Pancreas (tissue), 10 donors: ENCODE results near the gene ZGPAT. TPM values are rescaled to one million over a fixed set of nuclear protein-coding genes. Genes with fewer than 3 reads are reported as not detected.

Experiments used
- ATAC-seq, 4 donors: fragments of 200-7000 bp; cut with Tn5 transposase; one replicate each; pipeline versions ENCODE4 v1.8.0 to v1.9.1; 2020; ENCODE audit warnings: mild to moderate bottlenecking in 4 of 4, moderate library complexity in 4 of 4
- DNase-seq, 6 donors: peaks; one replicate each; pipeline ENCODE4 v3.0.0-alpha.2; 2020
- FAIRE-seq: peaks from 2 replicates; lab custom pipeline; 2012; peaks lifted over from hg19 to GRCh38; lab: Jason Lieb, UNC
- H3K27ac ChIP-seq, 4 donors: fragments of 200-600 bp; sonication (generic); 1 replicate in 3 of 4; 2 replicates in 1 of 4; pipeline versions ENCODE4 v1.5.0 to v1.8.0; 2020
- H3K27me3 ChIP-seq, 4 donors: fragments of 200-600 bp; one replicate each; pipeline ENCODE4 v1.8.0; 2021
- H3K36me3 ChIP-seq, 3 donors: fragments of 200-600 bp; sonication (generic) in 1 of 3; one replicate each; pipeline versions ENCODE4 v1.5.0 to v1.8.0; 2020 to 2021
- H3K4me1 ChIP-seq, 3 donors: fragments of 200-600 bp; one replicate each; pipeline ENCODE4 v1.8.0; 2021
- H3K4me3 ChIP-seq, 4 donors: fragments of 200-600 bp; sonication (generic) in 2 of 4; one replicate each; pipeline versions ENCODE4 v1.5.0 to v1.8.0; 2020 to 2021
- H3K9me3 ChIP-seq, 4 donors: fragments of 200-600 bp; one replicate each; pipeline ENCODE4 v1.8.0; 2021
- WGBS, 2 donors: extraction: QIAGEN DNeasy Blood & Tissue Kit; methylation state at CpG; one replicate each; pipeline ENCODE4 v1.1.7; 2013; 5-methylcytosine and 5-hydroxymethylcytosine counted together
- intact Hi-C, 3 donors: fragments of 100-400 bp; cut with DNase I; formaldehyde crosslinking; loops; one replicate each; pipeline versions ENCODE4 v1.11.1 to v1.14.2; 2022
- polyA plus RNA-seq, 2 donors: library from polyadenylated mRNA; stranded (reverse); fragments of 200-250 nt; gene quantifications; one replicate each; pipeline ENCODE4 v1.2.3, GENCODE V29; 2013
- total RNA-seq, 6 donors: library from RNA; stranded (reverse); fragmentation: NEBNext Ultra II Directional in 4 of 6; extraction: Animal tissue kit (Norgen Biotek cat#: 25700) in 4 of 6; gene quantifications; one replicate each; pipeline versions ENCODE4 v1.2.1 to v1.2.4, GENCODE V29; 2021 to 2023
- TF ChIP-seq, protein P1 (sequence below), 4 donors: fragments of 200-600 bp; sonication (generic) in 3 of 4; IDR thresholded peaks; one replicate each; pipeline versions ENCODE4 v1.5.0 to v1.8.0; 2021; ENCODE audit warnings: antibody characterized with exemption in 4 of 4
- donor health status: healthy with polysubstance abuse.
- donor health status: DM: no; HTN: no; CAD: no; lungs with moderate emphysema.
- donor health status: DM: no; HTN: no; CAD: no.
- donor health status: control.
- donor health status: control.
- donor health status: Bipolar disorder and iron deficiency.
- donor health status: DM: yes; HTN: yes; CAD: no.
- donor health status: DM: no; HTN: no; CAD: no.
- donor health status: DM: no; HTN: no; CAD: no.
- donor health status: DM: yes; HTN: yes; CAD: no.

The ZGPAT gene
- total and polyA plus RNA-seq, 8 donors = 9.3 to 61.6 (median 12.3) TPM

DNA sequence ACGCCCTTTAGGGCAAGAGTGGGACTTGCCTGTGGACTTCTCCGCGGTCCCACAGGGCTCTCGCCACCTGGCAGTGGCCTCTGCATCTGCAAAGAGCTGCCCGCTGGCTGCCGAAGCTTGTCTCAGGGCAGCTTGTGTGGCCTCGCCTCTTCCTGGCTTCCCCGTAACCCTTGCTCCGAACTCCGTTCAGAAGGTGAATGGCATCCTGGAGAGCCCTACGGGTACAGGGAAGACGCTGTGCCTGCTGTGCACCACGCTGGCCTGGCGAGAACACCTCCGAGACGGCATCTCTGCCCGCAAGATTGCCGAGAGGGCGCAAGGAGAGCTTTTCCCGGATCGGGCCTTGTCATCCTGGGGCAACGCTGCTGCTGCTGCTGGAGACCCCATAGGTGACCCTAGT, 46.7 kb upstream of the ZGPAT start:
- FAIRE-seq (no peak), ATAC-seq (no peak), DNase-seq (peak in 2 of 6 donors; percentile 18 to 34)
- intact Hi-C loops = no loop called here
- Histone ChIP-seq H3K9me3 (no peaks in the 10 kb centered on the region), H3K4me1 (peaks cover 3 to 14% (median 4%) of the 10 kb centered on the region in 3 donors), H3K4me3 (no peak overlapping the region), H3K27me3 (no peaks in the 10 kb centered on the region), H3K27ac (no peak overlapping the region), H3K36me3 (peaks cover 0 to 3% (median 3%) of the 10 kb centered on the region in 3 donors)
- TF ChIP-seq, protein P1, sequence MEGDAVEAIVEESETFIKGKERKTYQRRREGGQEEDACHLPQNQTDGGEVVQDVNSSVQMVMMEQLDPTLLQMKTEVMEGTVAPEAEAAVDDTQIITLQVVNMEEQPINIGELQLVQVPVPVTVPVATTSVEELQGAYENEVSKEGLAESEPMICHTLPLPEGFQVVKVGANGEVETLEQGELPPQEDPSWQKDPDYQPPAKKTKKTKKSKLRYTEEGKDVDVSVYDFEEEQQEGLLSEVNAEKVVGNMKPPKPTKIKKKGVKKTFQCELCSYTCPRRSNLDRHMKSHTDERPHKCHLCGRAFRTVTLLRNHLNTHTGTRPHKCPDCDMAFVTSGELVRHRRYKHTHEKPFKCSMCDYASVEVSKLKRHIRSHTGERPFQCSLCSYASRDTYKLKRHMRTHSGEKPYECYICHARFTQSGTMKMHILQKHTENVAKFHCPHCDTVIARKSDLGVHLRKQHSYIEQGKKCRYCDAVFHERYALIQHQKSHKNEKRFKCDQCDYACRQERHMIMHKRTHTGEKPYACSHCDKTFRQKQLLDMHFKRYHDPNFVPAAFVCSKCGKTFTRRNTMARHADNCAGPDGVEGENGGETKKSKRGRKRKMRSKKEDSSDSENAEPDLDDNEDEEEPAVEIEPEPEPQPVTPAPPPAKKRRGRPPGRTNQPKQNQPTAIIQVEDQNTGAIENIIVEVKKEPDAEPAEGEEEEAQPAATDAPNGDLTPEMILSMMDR (IDR thresholded peaks at IDR 0.05) = no peak
- 94 to 97% methylated on average over 22 of the region's 22 CpGs for whole genome bisulfite sequencing, 2 donors

- Histone ChIP-seq H3K4me3 (no peak overlapping the region), H3K27ac (no peak overlapping the region), H3K4me1 (peaks cover 3 to 14% (median 4%) of the 10 kb centered on the region in 3 donors), H3K36me3 (peaks cover 0 to 6% (median 3%) of the 10 kb centered on the region in 3 donors), H3K27me3 (no peaks in the 10 kb centered on the region), H3K9me3 (no peaks in the 10 kb centered on the region)
- intact Hi-C loops = no loop called here
- DNase-seq = peak in 2 of 6 donors; percentile 36 to 68
- no peak for FAIRE-seq
- TF ChIP-seq, protein P1 (IDR thresholded peaks at IDR 0.05) = no peak
- ATAC-seq = no peak
- 93 to 95% methylated on average over 33 of the region's 33 CpGs for WGBS, 2 donors
Measured at GRCh38 chr20:63661959-63662812, 45.7 kb upstream of the ZGPAT start.

DNA sequence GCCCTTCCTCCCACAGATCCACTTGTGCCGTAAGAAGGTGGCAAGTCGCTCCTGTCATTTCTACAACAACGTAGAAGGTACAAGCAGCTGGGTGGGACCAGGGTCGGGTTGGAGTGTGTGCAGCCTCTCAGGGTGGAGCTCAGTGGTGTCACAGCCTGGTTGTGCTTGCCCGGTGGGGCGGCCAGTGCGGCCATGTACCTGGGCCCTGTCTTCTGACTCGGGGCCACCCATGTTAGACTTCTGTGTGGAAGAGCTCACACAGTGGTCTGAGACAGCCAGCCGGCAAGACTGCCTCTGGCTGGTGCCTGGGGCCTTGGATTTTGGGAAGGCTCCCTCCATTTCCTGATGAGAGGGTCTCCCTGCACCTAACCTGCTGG, 45.0 kb upstream of the ZGPAT start:
- Histone ChIP-seq H3K4me3 (no peak overlapping the region), H3K27ac (no peak overlapping the region), H3K4me1 (peaks cover 3 to 9% (median 4%) of the 10 kb centered on the region in 3 donors), H3K9me3 (no peaks in the 10 kb centered on the region), H3K27me3 (no peaks in the 10 kb centered on the region), H3K36me3 (peaks cover 0 to 12% (median 3%) of the 10 kb centered on the region in 3 donors)
- WGBS, 2 donors = 93 to 95% methylated on average over 9 of the region's 9 CpGs
- ATAC-seq (no peak), FAIRE-seq (no peak), DNase-seq (no peak)
- intact Hi-C loops = no loop called here
- TF ChIP-seq, protein P1 (IDR thresholded peaks at IDR 0.05) = no peak

- 89 to 93% methylated on average over 26 of the region's 26 CpGs for WGBS, 2 donors
- Histone ChIP-seq H3K27me3 (no peaks in the 10 kb centered on the region), H3K4me3 (no peak overlapping the region), H3K27ac (no peak overlapping the region), H3K4me1 (peaks cover 3 to 8% (median 4%) of the 10 kb centered on the region in 3 donors), H3K9me3 (no peaks in the 10 kb centered on the region), H3K36me3 (peaks cover 0 to 12% (median 3%) of the 10 kb centered on the region in 3 donors)
- TF ChIP-seq, protein P1 (IDR thresholded peaks at IDR 0.05) = no peak
- intact Hi-C loops = no loop called here
- FAIRE-seq (no peak), ATAC-seq (no peak), DNase-seq (peak in 1 of 6 donors; percentile 64)
Measured at GRCh38 chr20:63663332-63664066, 44.3 kb upstream of the ZGPAT start.
